Muscle of arm (tissue), 12 donors: ENCODE data around the gene SPATC1L. TPM values are rescaled to one million over a fixed set of nuclear protein-coding genes. Genes with fewer than 3 reads are reported as not detected.

Experiments used
- polyA plus RNA-seq, 12 donors: library from polyadenylated mRNA; unstranded; fragments of 120-200 nt; gene quantifications; one replicate each; pipeline ENCODE4 v1.2.1, GENCODE V29; 2013; ENCODE audit not compliant: insufficient read length in 12 of 12

Gene SPATC1L
- polyA plus RNA-seq, 12 donors, result 4.2 to 18.6 (median 9.6) TPM; not detected in 2

Other genes starting within 250 kb of the SPATC1L start
- gene COL6A1, start 202.7 kb downstream of the SPATC1L start, polyA plus RNA-seq, result 100 to 1,000 TPM; 314 to 756 (median 433) TPM
- gene COL6A2, start 86.3 kb downstream of the SPATC1L start, polyA plus RNA-seq, result 100 to 1,000 TPM; 417 to 953 (median 482) TPM
- gene FTCD, start 28.9 kb downstream of the SPATC1L start, polyA plus RNA-seq, result 1 to 10 TPM in 7 of 12 donors, under 1 TPM in 3, not detected in 2; 0.13 to 2.8 (median 1.6) TPM
- gene LSS, start 44.3 kb upstream of the SPATC1L start, polyA plus RNA-seq, result 10 to 100 TPM in 11 of 12 donors, not detected in 1; 27.1 to 52.3 (median 33.1) TPM
- gene MCM3AP, start 101.2 kb upstream of the SPATC1L start, polyA plus RNA-seq, result 10 to 100 TPM in 11 of 12 donors, not detected in 1; 51.5 to 81.8 (median 55.6) TPM
- 10 to 100 TPM in 10 of 12 donors, not detected in 2; 10.0 to 27.1 (median 19.1) TPM for gene YBEY, start 101.9 kb upstream of the SPATC1L start, polyA plus RNA-seq
- 10 to 100 TPM in 2 of 12 donors, 1 to 10 TPM in 9, not detected in 1; 4.2 to 14.4 (median 6.5) TPM for gene C21orf58, start 139.4 kb upstream of the SPATC1L start, polyA plus RNA-seq
- 10 to 100 TPM in 11 of 12 donors, not detected in 1; 39.5 to 88.8 (median 59.5) TPM for gene PCNT, start 139.7 kb upstream of the SPATC1L start, polyA plus RNA-seq